Stimulated activated CD8-positive, alpha-beta memory T cell treated with anti-CD3 and anti-CD28 coated beads, Interleukin-12 subunit alpha, Interleukin-12 subunit beta, amount 100 ng/mL, for 24 hours (primary cell): Measurements from ENCODE around the gene WDFY4.

Experiments
- DNase-seq: peaks from one replicate; pipeline ENCODE4 v3.0.0-alpha.2; 2020; ENCODE audit errors: extremely low read depth

Gene WDFY4

GRCh38 chr10:48906841-48907240, 222.2 kb downstream of the WDFY4 start:
- no peak for DNase-seq

GRCh38 chr10:48907730-48908129, 223.1 kb downstream of the WDFY4 start:
- no peak for DNase-seq

- no peak for DNase-seq
Measured at GRCh38 chr10:48910548-48910947, 225.9 kb downstream of the WDFY4 start.

- DNase-seq: no peak
Measured at GRCh38 chr10:48913674-48914073, 229.0 kb downstream of the WDFY4 start.

- DNase-seq: no peak
Measured at GRCh38 chr10:48923748-48924147, 239.1 kb downstream of the WDFY4 start.

GRCh38 chr10:48924988-48925387, 240.3 kb downstream of the WDFY4 start:
- DNase-seq: no peak

GRCh38 chr10:48926255-48926654, 241.6 kb downstream of the WDFY4 start:
- DNase-seq: no peak

- no peak for DNase-seq
Measured at GRCh38 chr10:48926764-48927540, 242.3 kb downstream of the WDFY4 start.

- no peak for DNase-seq
Measured at GRCh38 chr10:48929413-48929990, 244.8 kb downstream of the WDFY4 start.

GRCh38 chr10:48931188-48931587, 246.5 kb downstream of the WDFY4 start:
- no peak for DNase-seq

GRCh38 chr10:48932831-48933664, 248.4 kb downstream of the WDFY4 start:
- no peak for DNase-seq

- DNase-seq: no peak
Measured at GRCh38 chr10:48934672-48935501, 250.2 kb downstream of the WDFY4 start.

- DNase-seq: no peak
Measured at GRCh38 chr10:48935577-48935976, 250.9 kb downstream of the WDFY4 start.

GRCh38 chr10:48937796-48938195, 253.1 kb downstream of the WDFY4 start:
- DNase-seq: no peak

GRCh38 chr10:48938281-48938680, 253.6 kb downstream of the WDFY4 start:
- DNase-seq: no peak

GRCh38 chr10:48938990-48939536, 254.4 kb downstream of the WDFY4 start:
- no peak for DNase-seq

GRCh38 chr10:48939790-48940325, 255.2 kb downstream of the WDFY4 start, which contains the start of gene LRRC18:
Gene LRRC18 (minus strand): TSS chr10:48939840. CDS start chr10:48914155, 25,685 bp downstream.
- DNase-seq: no peak

- DNase-seq: no peak
Measured at GRCh38 chr10:48940372-48940771, 255.7 kb downstream of the WDFY4 start.

GRCh38 chr10:48940958-48941357, 256.3 kb downstream of the WDFY4 start:
- DNase-seq: no peak

GRCh38 chr10:48941427-48942075, 256.9 kb downstream of the WDFY4 start:
- DNase-seq: no peak

GRCh38 chr10:48943096-48943495, 258.4 kb downstream of the WDFY4 start:
- DNase-seq: no peak
